Amniotic epithelial cell (primary cell): ENCODE results near the gene PROSER3.

Experiments used
- DNase-seq: peaks from one replicate; pipeline ENCODE4 v3.0.0-alpha.2; 2010; ENCODE audit warnings: low read depth

PROSER3 gene

DNA sequence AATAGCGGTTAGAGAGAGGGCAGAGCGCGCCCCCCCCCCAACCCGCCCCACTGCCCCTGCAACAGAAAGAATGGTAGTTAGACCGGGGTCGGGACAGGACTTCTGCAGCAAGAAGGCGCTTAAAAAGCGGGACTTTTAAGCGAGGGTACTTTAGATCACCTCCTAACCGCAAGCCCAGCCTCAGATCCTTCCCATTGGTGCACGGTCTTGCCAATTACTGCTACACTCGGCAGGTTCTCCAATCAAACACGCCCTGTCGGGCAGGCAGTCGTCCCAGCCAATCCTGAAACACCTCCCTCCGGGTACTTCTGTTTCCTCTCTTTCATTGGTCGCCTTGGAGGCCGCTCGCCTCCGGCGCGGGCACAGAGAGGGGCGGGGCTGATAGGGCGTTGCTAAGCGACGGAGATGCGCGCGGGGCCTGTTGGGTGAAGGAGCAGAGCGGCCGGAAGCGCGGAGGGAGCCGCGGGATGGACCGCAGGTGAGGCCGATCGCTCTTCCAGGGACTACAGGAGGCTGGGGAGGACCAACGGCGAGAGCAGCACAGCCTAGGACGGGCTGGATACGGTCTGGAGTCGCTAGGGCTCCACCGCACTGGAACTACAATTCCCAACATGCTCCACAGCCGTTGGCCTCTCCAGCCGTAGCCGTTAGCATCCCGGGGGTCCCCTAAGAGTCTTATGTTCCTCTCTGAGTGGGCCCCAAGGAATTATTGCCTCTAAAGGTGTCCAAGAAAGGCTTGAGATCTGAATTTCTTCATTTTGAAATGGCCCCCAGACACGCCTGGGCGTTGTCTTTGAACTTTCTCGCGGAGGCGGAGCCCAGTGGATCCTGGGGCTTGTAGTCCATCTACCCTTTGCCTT, at the start of gene PROSER3:
Gene PROSER3, plus strand, starts transcription at position 428 of the 860 bp plus-strand sequence. Its CDS starts 40 bp downstream, at position 468.
- peak; percentile 100 for DNase-seq

DNA sequence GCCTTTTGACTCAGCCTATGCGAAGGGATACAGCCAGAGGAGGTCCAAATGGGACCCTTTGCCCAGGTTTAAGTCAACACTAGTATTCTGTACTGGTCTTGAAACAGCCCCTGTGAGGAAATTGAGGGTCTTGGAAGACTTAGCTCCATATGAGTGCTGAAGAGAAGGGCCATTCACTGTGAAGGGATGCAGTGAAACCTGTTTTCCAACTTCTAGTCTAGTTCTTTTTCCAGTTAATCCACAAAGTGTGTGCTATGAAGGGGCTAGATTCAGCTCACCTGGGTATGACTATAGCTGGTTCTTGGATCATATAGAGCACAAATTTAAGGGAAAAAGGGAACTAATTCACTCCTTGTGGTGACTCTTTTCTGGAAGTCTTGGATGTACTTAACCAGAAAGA, 49.6 kb upstream of the PROSER3 start:
- DNase-seq = no peak

DNA sequence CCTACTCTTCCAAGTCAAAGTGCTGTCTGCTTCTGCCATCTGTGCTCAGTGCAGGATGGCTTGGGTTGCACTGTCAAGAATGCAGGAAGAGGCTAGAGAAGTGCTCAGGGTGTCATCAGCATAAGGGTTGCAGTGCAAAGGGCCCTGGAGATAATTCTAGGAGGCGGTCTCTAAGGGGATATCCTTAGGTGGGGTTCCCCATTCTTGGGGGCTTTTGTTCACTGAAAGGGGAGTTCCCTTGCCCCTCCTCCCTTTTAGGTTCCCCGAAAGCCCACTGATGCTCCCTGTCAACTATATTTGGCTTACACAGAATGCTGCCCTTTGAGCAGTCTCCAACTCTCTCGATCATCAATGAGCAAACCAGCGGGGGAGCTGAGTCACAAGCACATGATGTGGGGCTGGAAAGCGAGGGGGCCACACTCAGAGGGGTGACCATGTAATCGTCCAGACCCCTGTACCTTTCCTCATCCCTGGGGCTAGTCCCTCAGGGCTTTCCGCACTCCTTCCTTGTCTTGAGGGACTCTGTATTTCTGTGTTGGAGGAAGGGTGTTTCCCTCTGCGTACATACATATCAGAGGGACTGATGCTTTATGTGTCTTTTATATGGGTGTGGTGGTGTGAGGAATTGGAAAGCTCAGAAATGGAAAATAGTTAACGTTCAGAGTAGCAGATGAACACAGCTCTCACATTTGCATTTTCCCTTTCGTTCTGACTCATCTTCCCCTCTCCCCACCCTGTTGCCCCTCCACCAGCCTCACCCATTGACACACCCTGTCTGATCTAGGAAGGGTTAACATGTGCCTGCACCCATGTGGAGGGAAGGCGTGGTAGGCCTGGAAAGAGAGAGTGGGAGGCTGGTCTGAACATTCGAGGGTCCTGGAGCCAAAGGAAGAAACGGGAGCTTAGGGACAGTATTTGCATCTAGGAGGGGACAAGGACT, 46.9 kb upstream of the PROSER3 start:
- DNase-seq = no peak

DNA sequence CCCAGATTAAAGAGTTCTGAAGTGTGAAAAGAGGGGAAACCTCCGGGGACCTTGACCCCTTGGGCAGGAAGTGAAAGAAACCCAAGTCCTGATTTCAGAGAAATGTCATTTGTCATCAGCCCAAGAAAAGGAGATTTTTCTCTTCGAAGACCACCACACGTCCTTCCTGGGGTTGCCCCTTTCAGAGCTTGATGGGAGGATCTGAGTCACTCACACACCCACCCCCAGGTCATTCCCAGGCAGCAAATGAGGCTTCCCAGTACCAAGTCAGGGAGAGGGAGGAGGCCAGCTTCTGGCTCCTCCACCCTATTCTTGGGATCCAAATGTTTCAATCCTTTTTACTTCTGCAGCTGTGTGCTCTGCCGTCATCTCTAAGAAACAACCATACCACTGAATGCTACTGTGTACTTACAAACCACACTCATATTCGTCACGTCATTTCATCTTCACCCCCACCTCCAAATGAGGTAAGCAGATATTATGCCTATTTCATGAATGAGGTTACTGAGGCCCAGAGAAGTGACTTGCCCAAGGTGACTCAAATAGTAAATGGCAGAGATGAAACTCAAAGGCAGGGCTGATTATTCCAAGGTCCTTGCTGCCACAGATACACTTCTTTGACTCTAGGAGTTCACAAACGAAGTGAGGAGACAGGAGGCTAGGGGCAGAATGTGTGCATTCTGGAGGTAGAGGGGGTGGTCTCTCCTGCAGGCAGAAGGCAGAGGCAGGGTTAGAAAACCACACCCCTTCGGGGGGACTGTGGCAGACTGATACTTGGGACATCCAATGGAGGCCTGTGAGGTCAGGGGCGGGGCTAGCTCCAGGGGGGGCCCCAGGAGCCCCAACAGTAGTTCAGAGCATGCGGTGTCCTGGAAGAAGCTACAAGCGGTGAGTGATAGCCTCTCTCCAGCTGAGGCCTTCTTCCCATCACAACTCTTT, 45.1 kb upstream of the PROSER3 start:
- no peak for DNase-seq

DNA sequence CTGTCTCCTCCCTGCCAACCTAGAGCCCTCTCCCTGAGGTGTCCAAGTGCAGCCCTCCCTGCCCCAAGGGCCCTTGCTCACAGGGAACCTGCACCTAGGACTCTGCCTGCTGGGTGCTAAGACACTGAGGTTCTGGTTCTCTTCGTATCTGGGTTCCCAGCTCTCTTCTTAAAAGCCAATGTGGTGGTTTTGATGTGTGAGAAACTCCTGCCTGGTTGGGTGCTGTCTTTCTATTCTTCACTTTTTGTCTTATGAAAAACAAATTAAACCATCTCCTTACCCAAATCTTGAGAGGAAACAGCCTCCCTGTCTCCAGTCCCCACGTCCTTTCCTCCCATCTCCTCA, 44.5 kb upstream of the PROSER3 start:
- DNase-seq = no peak

DNA sequence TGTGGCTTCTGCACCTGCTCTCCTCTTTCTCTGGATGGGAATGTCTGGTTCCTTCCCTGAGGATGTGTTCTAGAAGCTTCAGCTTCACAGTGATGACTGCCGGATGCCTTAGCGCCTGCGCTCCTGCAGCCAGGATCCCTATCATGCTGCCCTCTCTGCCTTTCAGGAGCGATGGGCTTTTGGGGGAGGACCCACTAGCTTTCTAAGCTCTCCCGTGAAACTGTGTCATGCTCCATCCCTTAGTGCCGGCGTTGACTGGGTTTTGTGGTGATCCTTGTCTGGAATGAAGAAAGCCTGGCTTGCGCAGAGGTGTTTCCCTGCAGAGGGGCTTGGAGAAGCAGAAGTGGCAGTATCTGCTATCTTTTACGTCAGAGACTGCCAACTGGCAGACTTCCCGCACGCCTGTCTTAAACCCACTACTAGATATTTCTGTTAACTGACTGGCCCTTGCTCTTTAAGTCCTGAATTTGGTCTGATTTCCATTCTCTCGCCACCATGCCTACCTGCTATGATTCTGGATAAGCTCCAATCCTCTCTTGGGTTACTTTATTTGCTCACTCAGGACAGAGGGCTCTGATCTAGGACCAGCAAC, 44.0 kb upstream of the PROSER3 start:
- no peak for DNase-seq

DNA sequence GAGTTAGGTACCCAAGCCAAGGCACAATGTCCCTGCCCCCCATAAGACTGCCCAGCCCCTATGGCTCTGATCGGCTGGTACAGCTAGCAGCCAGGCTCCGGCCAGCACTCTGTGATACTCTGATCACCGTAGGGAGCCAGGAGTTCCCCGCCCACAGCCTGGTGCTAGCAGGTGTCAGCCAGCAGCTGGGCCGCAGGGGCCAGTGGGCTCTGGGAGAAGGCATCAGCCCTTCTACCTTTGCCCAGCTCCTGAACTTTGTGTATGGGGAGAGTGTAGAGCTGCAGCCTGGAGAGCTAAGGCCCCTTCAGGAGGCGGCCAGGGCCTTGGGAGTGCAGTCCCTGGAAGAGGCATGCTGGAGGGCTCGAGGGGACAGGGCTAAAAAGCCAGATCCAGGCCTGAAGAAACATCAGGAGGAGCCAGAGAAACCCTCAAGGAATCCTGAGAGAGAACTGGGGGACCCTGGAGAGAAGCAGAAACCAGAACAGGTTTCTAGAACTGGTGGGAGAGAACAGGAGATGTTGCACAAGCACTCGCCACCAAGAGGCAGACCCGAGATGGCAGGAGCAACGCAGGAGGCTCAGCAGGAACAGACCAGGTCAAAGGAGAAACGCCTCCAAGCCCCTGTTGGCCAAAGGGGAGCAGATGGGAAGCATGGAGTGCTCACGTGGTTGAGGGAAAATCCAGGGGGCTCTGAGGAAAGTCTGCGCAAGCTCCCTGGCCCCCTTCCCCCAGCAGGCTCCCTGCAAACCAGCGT, 43.2 kb upstream of the PROSER3 start:
- no peak for DNase-seq

DNA sequence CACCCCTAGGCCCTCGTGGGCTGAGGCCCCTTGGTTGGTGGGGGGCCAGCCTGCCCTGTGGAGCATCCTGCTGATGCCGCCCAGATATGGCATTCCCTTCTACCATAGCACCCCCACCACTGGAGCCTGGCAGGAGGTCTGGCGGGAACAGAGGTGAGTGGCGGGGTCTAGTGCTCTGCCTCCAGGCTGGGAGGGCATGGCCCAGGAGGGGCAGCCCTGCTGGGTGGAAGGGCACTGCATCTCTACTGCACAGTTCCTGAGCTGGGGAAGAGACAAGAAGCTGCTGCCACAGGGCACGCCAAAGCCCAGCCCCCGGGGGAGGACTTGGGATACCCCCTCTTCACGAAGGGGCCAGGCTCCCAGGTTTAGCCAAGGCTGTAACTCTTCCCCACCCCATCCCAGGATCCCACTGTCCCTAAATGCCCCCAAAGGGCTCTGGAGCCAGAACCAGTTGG, 42.6 kb upstream of the PROSER3 start:
- DNase-seq = no peak

DNA sequence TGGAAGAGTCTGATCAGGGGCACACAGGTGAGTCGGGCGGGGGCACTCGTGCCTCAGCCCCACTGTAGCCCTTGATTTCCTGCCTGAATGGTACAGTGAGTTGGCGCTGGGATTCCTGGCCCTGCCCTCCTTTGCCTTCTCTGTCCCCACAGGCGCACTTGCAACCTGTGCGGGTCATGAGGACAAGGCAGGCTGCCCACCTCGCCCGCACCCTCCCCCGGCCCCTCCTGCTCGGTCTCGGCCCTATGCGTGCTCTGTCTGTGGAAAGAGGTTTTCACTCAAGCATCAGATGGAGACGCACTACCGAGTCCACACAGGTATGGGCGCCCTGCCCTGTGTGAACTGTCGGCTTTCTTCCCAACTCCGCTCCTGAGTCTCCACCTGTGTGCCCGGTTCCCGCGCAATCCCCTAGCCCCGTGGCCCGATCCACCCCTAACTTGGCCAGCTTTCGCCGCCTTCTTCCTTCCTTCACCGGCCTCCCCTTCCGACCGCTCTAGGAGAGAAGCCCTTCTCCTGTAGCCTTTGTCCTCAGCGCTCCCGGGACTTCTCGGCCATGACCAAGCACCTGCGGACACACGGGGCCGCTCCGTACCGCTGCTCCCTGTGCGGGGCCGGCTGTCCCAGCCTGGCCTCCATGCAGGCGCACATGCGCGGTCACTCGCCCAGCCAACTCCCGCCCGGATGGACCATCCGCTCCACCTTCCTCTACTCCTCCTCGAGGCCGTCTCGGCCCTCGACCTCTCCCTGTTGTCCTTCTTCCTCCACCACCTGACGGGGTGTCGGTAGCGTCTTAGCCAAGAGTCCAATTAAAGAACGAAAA, 41.8 kb upstream of the PROSER3 start:
- DNase-seq = peak; percentile 26

DNA sequence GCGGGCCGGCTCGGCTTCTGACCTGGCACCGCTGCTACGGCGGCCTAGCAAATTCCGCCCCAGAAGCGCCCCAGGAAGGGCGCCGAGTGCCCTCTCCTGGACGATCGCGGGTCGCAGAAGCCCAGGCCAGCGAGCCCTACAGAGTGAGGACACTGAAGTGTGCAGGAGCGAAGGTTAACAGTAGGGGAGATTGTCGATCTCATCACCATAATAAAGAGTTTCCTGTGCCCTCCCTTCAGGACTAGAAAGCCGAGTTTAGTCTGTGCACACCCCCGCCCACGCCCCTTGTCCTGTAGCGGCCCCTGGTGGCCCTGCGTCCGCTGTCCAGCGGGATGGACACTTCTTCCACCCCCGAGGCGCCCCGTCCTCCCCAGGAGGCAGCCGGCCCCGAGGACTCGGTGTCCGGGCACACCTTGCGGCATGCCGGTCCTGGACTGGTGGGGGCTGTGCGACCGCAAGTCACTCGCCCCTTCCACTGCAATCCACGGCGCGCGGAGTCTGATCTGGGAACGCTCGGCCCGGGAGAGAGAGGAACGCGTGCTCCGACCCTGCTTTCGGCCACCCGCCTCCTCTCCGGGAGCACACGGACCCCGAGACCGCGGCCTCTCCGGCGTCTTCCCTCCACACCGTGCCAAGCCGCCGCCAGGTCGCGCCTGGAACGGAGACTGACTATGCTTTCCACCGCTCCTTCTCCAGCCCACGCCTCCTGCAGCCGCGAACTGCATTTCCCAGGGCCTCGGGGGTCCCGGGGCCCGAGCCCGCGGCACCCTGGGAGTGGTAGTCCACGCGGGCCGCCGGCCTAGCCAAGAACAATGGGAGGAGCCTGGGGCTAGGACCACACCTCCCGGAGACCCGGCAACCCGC, 40.9 kb upstream of the PROSER3 start:
- peak; percentile 94 for DNase-seq

DNA sequence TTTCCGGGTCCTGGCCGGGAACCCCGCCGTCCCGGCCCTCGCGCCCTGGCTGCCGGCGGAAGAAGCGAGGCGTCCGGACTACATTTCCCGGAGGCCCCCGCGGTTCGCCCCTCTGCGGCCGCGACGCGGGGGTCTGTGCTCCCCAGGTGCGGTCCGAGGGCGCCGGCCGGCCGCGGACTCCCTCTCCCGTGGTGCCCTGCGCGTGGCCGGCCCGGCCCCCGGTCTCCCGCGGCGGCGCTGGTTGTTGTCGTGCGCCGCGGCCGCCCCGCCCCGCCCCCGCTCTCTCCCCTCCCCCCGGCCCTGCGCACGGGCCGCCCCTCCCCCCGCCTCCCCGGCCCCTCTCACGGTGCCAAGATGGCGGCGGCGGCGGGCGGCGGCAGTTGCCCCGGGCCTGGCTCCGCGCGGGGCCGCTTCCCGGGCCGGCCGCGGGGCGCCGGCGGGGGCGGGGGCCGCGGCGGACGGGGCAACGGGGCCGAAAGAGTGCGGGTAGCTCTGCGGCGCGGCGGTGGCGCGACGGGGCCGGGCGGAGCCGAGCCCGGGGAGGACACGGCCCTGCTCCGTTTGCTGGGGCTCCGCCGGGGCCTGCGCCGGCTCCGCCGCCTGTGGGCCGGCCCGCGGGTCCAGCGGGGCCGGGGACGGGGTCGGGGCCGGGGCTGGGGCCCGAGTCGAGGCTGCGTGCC, 40.2 kb upstream of the PROSER3 start, which contains the start of gene KMT2B:
Gene KMT2B, plus strand, starts transcription at position 339 of the 680 bp plus-strand sequence. Its CDS starts 16 bp downstream, at position 355.
- DNase-seq = no peak

DNA sequence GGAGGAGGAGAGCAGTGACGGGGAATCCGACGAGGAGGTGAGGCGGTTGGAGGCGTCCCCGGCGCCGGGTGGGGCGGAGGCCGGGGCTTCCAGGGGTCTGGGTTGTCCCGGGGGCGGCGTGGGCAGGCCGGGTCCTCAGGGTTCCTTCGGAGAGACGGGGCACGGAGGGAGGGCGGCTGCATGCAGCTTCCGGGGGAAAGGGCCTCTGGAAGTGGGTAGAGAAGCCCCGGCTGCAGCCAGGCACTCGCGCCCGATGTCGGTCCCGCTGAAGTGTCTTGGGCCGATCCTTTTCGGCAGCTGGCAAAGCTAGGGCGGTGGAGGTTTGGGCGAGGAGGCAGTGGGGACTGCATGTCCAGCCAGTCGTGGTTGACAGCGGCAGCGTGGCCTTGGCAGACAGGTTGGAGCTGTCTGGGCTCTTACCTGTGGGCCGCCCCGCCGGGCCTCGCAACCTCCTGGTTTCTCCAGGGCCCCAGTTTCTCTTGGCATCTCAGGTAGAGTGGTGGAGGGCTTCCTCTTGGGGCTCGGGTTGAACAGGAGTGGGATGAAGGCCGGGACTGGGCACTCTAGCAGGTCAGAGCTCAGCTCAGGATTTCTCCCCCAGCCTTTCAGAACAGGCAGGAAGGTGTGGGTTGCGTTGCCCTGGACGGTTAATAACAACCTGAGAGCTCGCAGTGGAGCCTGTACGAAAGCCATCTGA, 39.5 kb upstream of the PROSER3 start:
- DNase-seq = no peak

DNA sequence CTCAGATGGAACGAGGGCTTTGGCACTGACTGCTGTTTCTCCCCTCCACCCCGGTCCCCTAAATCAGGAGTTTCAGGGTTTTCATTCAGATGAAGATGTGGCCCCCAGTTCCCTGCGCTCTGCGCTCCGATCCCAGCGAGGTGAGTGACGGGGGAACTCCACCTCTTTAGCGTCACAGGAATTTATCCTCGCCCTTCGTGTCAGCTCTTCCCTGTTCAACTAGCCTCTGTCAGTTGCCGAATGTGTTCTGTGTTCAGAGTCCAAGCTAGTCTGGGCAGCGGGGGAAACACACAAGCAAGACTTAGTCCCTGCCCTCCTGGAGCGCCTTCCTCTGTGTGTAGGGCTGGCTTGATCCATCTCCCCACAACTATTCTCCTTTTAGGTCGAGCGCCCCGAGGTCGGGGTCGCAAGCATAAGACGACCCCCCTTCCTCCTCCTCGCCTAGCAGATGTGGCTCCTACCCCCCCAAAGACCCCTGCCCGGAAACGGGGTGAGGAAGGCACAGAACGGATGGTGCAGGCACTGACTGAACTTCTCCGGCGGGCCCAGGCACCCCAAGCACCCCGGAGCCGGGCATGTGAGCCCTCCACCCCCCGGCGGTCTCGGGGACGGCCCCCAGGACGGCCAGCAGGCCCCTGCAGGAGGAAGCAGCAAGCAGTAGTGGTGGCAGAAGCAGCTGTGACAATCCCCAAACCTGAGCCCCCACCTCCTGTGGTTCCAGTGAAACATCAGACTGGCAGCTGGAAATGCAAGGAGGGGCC, 38.4 kb upstream of the PROSER3 start:
- DNase-seq = no peak

DNA sequence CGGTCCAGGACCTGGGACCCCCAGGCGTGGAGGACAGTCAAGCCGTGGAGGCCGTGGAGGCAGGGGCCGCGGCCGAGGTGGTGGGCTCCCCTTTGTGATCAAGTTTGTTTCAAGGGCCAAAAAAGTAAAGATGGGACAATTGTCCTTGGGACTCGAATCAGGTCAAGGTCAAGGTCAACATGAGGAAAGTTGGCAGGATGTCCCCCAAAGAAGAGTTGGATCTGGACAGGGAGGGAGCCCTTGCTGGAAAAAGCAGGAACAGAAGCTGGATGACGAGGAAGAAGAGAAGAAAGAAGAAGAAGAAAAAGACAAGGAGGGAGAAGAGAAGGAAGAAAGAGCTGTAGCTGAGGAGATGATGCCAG, 37.8 kb upstream of the PROSER3 start:
- DNase-seq = no peak

DNA sequence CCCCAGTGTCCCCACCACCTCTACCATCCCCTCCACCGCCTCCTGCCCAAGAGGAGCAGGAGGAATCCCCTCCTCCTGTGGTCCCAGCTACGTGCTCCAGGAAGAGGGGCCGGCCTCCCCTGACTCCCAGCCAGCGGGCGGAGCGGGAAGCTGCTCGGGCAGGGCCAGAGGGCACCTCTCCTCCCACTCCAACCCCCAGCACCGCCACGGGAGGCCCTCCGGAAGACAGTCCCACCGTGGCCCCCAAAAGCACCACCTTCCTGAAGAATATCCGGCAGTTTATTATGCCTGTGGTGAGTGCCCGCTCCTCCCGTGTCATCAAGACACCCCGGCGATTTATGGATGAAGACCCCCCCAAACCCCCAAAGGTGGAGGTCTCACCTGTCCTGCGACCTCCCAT, 37.3 kb upstream of the PROSER3 start:
- no peak for DNase-seq

DNA sequence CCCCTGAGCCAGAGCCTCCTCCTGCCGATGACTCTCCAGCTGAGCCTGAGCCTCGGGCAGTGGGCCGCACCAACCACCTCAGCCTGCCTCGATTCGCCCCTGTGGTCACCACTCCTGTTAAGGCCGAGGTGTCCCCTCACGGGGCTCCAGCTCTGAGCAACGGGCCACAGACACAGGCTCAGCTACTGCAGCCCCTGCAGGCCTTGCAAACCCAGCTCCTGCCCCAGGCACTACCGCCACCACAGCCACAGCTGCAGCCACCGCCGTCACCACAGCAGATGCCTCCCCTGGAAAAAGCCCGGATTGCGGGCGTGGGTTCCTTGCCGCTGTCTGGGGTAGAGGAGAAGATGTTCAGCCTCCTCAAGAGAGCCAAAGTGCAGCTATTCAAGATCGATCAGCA, 36.6 kb upstream of the PROSER3 start:
- no peak for DNase-seq

DNA sequence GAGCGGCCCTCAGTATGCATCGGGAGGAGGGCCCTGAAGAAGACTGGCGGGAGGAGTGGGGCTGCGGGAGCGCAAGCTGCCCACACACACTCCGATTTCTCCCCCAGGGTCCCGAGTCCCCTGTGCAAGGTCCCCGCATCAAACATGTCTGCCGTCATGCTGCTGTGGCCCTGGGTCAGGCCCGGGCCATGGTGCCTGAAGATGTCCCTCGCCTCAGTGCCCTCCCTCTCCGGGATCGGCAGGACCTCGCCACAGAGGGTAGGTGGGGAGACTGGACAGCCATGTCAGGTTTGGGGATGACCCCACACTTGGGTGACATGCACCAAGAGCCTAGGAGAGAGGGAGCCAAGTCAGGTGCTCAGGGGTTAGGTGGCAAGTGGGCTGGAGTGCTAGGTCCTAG, 35.5 kb upstream of the PROSER3 start:
- no peak for DNase-seq
